ENCODE data around the gene UBE2V1. TPM values are rescaled to one million over a fixed set of nuclear protein-coding genes. Genes with fewer than 3 reads are reported as not detected.

Gene UBE2V1
- total and polyA plus RNA-seq, 2 donors (not counting 3 experiments of a cell fraction or from before 2014, with no cell fraction given) = 145 to 156 TPM

- ChIA-PET CTCF (interaction anchor here (2.6 kb wide), 1 partner anchor 18 kb away, joined by 12 read pairs; no protein-coding TSS in a partner anchor), POLR2A (no interaction called here)
- Histone ChIP-seq H3K79me2 (ENCODE audit: control insufficient read depth, insufficient read depth, low read length) (no peaks in the 10 kb centered on the region), H3K4me3 (replicated peaks in 1 of 3; ENCODE audit: insufficient read depth in 1 of 3, low read depth in 1 of 3, low read length in 3 of 3) (no peak overlapping the region), H3K9ac (replicated peaks; ENCODE audit: extremely low read depth, insufficient read depth, low read length) (no peak overlapping the region), H3K4me2 (ENCODE audit: insufficient read depth, low read length) (no peak overlapping the region), H3K36me3 (ENCODE audit: control insufficient read depth in 2 of 2, extremely low read depth in 1 of 2, insufficient read depth in 2 of 2, low read length in 2 of 2) (no peaks in the 10 kb centered on the region), H4K20me1 (replicated peaks; ENCODE audit: control insufficient read depth, extremely low read depth, insufficient read depth, low read length) (no peaks in the 10 kb centered on the region), H3K4me1 (ENCODE audit: control insufficient read depth, extremely low read depth, insufficient read depth, low read length) (no peaks in the 10 kb centered on the region), H3K27ac (ENCODE audit: insufficient read depth, low read depth, low read length) (no peak overlapping the region), H3K27me3 (ENCODE audit: control insufficient read depth in 2 of 2, insufficient read depth in 2 of 2, low read length in 2 of 2) (no peaks in the 10 kb centered on the region), H3K9me1 (replicated peaks; ENCODE audit: control insufficient read depth, extremely low read depth, insufficient read depth, low read length) (no peaks in the 10 kb centered on the region), H2AFZ (ENCODE audit: low read depth, low read length) (no peak overlapping the region), H3K9me3 (replicated peaks; ENCODE audit: control insufficient read depth, insufficient read depth, low read length) (no peaks in the 10 kb centered on the region)
- dilution Hi-C loops (cut with MboI; ENCODE audit: extremely low pct_ligation_motif_present, low sequenced_read_pairs) = no loop called here
- DNase-seq (ENCODE audit: low read depth, low spot score) = no peak
- TF ChIP-seq, protein P1, sequence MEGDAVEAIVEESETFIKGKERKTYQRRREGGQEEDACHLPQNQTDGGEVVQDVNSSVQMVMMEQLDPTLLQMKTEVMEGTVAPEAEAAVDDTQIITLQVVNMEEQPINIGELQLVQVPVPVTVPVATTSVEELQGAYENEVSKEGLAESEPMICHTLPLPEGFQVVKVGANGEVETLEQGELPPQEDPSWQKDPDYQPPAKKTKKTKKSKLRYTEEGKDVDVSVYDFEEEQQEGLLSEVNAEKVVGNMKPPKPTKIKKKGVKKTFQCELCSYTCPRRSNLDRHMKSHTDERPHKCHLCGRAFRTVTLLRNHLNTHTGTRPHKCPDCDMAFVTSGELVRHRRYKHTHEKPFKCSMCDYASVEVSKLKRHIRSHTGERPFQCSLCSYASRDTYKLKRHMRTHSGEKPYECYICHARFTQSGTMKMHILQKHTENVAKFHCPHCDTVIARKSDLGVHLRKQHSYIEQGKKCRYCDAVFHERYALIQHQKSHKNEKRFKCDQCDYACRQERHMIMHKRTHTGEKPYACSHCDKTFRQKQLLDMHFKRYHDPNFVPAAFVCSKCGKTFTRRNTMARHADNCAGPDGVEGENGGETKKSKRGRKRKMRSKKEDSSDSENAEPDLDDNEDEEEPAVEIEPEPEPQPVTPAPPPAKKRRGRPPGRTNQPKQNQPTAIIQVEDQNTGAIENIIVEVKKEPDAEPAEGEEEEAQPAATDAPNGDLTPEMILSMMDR (IDR thresholded peaks at IDR 0.05; ENCODE audit: extremely low read depth in 1 of 2, insufficient read depth in 1 of 2, low read depth in 1 of 2, low read length in 2 of 2) = no peak
- TF ChIP-seq JUN (IDR thresholded peaks at IDR 0.05; ENCODE audit: borderline replicate concordance, insufficient read depth, insufficient read length, low read depth) (no peak), POLR2A (IDR thresholded peaks at IDR 0.05; ENCODE audit: low read depth, low read length) (no peak), GATA2 (IDR thresholded peaks at IDR 0.05; ENCODE audit: insufficient read depth, insufficient read length, low read depth, low read length) (no peak), MYC (IDR thresholded peaks at IDR 0.05; ENCODE audit: low read depth, low read length) (no peak), FOS (IDR thresholded peaks at IDR 0.05; ENCODE audit: borderline replicate concordance, insufficient read depth, low read length) (no peak), POLR2AphosphoS5 (IDR thresholded peaks at IDR 0.05; ENCODE audit: insufficient read depth, low read depth, low read length) (no peak), EZH2 (IDR thresholded peaks at IDR 0.05; ENCODE audit: borderline replicate concordance, low read depth, low read length, severe bottlenecking) (no peak), MAX (IDR thresholded peaks at IDR 0.05; ENCODE audit: insufficient read depth, insufficient read length) (no peak)
- no peak for FAIRE-seq
- intact Hi-C loops (cut with micrococcal nuclease) = no loop called here
- BruUV-seq (replicated peaks) = no TSS peak
Observed at GRCh38 chr20:50053362-50054230, 59.4 kb downstream of the UBE2V1 start.

Measured in endothelial cell of umbilical vein (primary cell).